HepG2 (cell line): ENCODE results near the gene KIF25. TPM values are rescaled to one million over a fixed set of nuclear protein-coding genes. Genes with fewer than 3 reads are reported as not detected.

Source experiments
- ATAC-seq: fragments of 200-7000 bp; cut with Tn5 transposase; 3 replicates; pipeline ENCODE4 v1.9.1; 2020; ENCODE audit warnings: mild to moderate bottlenecking, moderate library complexity
- BruUV-seq: library from RNA; stranded (reverse); fragments of 400-500 nt; replicated peaks from 2 replicates; lab custom pipeline; 2021; lab: Mats Ljungman, UMichigan
- CTCF ChIA-PET: fragments of 300-600 bp; formaldehyde crosslinking; extraction: SDS; loops from one replicate; lab custom pipeline; 2021; ENCODE audit warnings: low total read pairs, inconsistent platforms, low intra/inter-chr PET ratio; lab: Yijun Ruan, JAX
- POLR2A ChIA-PET: fragments of 350-600 bp; sonication (Branson Sonifier 250); formaldehyde crosslinking; loops from one replicate; lab custom pipeline; 2020; ENCODE audit warnings: antibody characterized with exemption, inconsistent platforms; lab: Yijun Ruan, JAX
- DNase-seq: peaks from one replicate; pipeline ENCODE4 v3.0.0-alpha.2; 2015; ENCODE audit warnings: low spot score
- FAIRE-seq: peaks from 3 replicates; lab custom pipeline; 2011; peaks lifted over from hg19 to GRCh38; lab: Jason Lieb, UNC
- H2AFZ ChIP-seq: one replicate; pipeline ENCODE4 v1.6.1; 2011; ENCODE audit warnings: low read length, inconsistent platforms
- H3K27ac ChIP-seq: fragments of 300-600 bp; 3 replicates; pipeline ENCODE4 v1.8.0; 2011; ENCODE audit warnings: mixed run types, mild to moderate bottlenecking, mixed read lengths, low read length, inconsistent platforms; ENCODE audit not compliant: insufficient read depth; ENCODE audit errors: extremely low read length
- H3K27me3 ChIP-seq, 2 experiments: fragments of 200-600 bp in 1 of 2; 2 replicates in 1 of 2; 3 replicates in 1 of 2; pipeline versions ENCODE4 v1.6.0 to v1.8.0; 2011; ENCODE audit warnings: low read length in 2 of 2, mild to moderate bottlenecking in 2 of 2, moderate library complexity in 2 of 2, inconsistent platforms in 1 of 2; ENCODE audit not compliant: insufficient read depth in 2 of 2, control insufficient read depth in 1 of 2
- H3K36me3 ChIP-seq, 2 experiments: fragments of 200-600 bp in 1 of 2; replicated peaks in 1 of 2; 2 replicates in 1 of 2; 3 replicates in 1 of 2; pipeline versions ENCODE4 v1.5.1 to v1.8.0; 2011; ENCODE audit warnings: low read length in 2 of 2, inconsistent platforms in 1 of 2; ENCODE audit not compliant: insufficient read depth in 2 of 2, control insufficient read depth in 1 of 2
- H3K4me1 ChIP-seq: 2 replicates; pipeline ENCODE4 v1.5.1; 2012; ENCODE audit warnings: low read length, inconsistent platforms; ENCODE audit not compliant: insufficient read depth
- H3K4me2 ChIP-seq: 2 replicates; pipeline ENCODE4 v1.6.0; 2011; ENCODE audit warnings: low read depth, low read length, inconsistent platforms
- H3K4me3 ChIP-seq, 3 experiments: fragments of 200-600 bp in 1 of 3; sonication (generic), shearing (Covaris generic) in 1 of 3; replicated peaks in 1 of 3; 2 replicates each; pipeline ENCODE4 v1.5.1; 2011 to 2016; ENCODE audit warnings: low read length in 3 of 3, inconsistent platforms in 2 of 3, low read depth in 2 of 3, mild to moderate bottlenecking in 2 of 3, control low read depth in 1 of 3, mixed read lengths in 1 of 3; ENCODE audit not compliant: insufficient read depth in 1 of 3
- H3K79me2 ChIP-seq: one replicate; pipeline ENCODE4 v1.6.1; 2011; ENCODE audit warnings: low read length, inconsistent platforms; ENCODE audit not compliant: insufficient read depth
- H3K9ac ChIP-seq: 2 replicates; pipeline ENCODE4 v1.6.0; 2011; ENCODE audit warnings: mild to moderate bottlenecking, low read depth, low read length, inconsistent platforms; ENCODE audit not compliant: insufficient read depth
- H3K9me3 ChIP-seq: 2 replicates; pipeline ENCODE4 v1.5.1; 2012; ENCODE audit warnings: mild to moderate bottlenecking, low read length
- H4K20me1 ChIP-seq: 2 replicates; pipeline ENCODE4 v1.6.0; 2011; ENCODE audit warnings: inconsistent platforms, mild to moderate bottlenecking, low read length, moderate library complexity; ENCODE audit not compliant: insufficient read depth
- ATAD3A ChIP-seq: sonication (generic); formaldehyde crosslinking; IDR thresholded peaks from 2 replicates; pipeline ENCODE4 v1.4.0; 2020; ENCODE audit warnings: missing genetic modification reagents
- ATF7-NPFF ChIP-seq: sonication (generic); formaldehyde crosslinking; IDR thresholded peaks from 2 replicates; pipeline ENCODE4 v1.8.1; 2023; ENCODE audit warnings: mild to moderate bottlenecking, low read depth, missing genetic modification reagents, moderate library complexity
- HMGA1 ChIP-seq: sonication (generic); formaldehyde crosslinking; conservative IDR thresholded peaks from 2 replicates; pipeline ENCODE4 v1.4.0; 2020; ENCODE audit warnings: missing genetic modification reagents
- HNF1B ChIP-seq: sonication (generic); formaldehyde crosslinking; IDR thresholded peaks from 2 replicates; pipeline ENCODE4 v1.5.1; 2020; ENCODE audit warnings: mild to moderate bottlenecking, moderate library complexity, missing genetic modification reagents
- ISX ChIP-seq: sonication (generic); formaldehyde crosslinking; conservative IDR thresholded peaks from 2 replicates; pipeline ENCODE4 v1.5.0; 2020; ENCODE audit warnings: missing genetic modification reagents
- POGK ChIP-seq: sonication (generic); formaldehyde crosslinking; conservative IDR thresholded peaks from 2 replicates; pipeline ENCODE4 v1.8.0; 2022; ENCODE audit warnings: mild to moderate bottlenecking, moderate library complexity, missing genetic modification reagents
- ZBTB25 ChIP-seq: IDR thresholded peaks from 2 replicates; pipeline ENCODE4 v1.6.1; 2018; ENCODE audit warnings: missing genetic modification reagents
- ZNF362 ChIP-seq: sonication (generic); formaldehyde crosslinking; IDR thresholded peaks from 2 replicates; pipeline ENCODE4 v1.4.0; 2020; ENCODE audit warnings: missing genetic modification reagents, mild to moderate bottlenecking, borderline replicate concordance
- ZNF512B ChIP-seq: sonication (generic); formaldehyde crosslinking; IDR thresholded peaks from 2 replicates; pipeline ENCODE4 v1.5.1; 2020; ENCODE audit warnings: missing genetic modification reagents, mild to moderate bottlenecking, borderline replicate concordance
- ZNF7 ChIP-seq: IDR thresholded peaks from 2 replicates; pipeline ENCODE4 v1.6.1; 2016; ENCODE audit warnings: missing biosample characterization, missing genetic modification reagents
- ZNF839 ChIP-seq: sonication (generic); formaldehyde crosslinking; IDR thresholded peaks from 2 replicates; pipeline ENCODE4 v1.4.0; 2020; ENCODE audit warnings: missing genetic modification reagents, mild to moderate bottlenecking, borderline replicate concordance
- WGBS: methylation state at CpG from one replicate; pipeline ENCODE4 v1.1.6; 2017; ENCODE audit warnings: low lambda C conversion rate; 5-methylcytosine and 5-hydroxymethylcytosine counted together
- in situ Hi-C: cut with HindIII; loops from 2 replicates; pipeline ENCODE4 v1.10.0; 2017; ENCODE audit warnings: low pct_unique_long_range_greater_than_20kb; ENCODE audit not compliant: extremely low pct_ligation_motif_present
- intact Hi-C: fragments of 100-400 bp; cut with micrococcal nuclease; formaldehyde crosslinking; loops from one replicate; pipeline ENCODE4 v1.10.0; 2022; ENCODE audit not compliant: unreplicated experiment
- polyA plus RNA-seq, 8 experiments: library from polyadenylated mRNA; depleted of rRNA in 3 of 8; stranded (reverse) in 7 of 8; unstranded in 1 of 8; fragments of >200 nt; fragmentation: Illumina TruSeq in 4 of 8; extraction: Trizol in 4 of 8; gene quantifications; 2 replicates each; pipeline versions ENCODE4 v1.2.1 to v1.2.3, GENCODE V29; 2011 to 2016; ENCODE audit warnings: low read depth in 4 of 8, missing spikeins in 1 of 8, mixed read lengths in 1 of 8; ENCODE audit not compliant: insufficient read depth in 1 of 8
- total RNA-seq, 5 experiments: library from RNA; depleted of rRNA; stranded (reverse); fragments of >200 nt; fragmentation: Illumina TruSeq; extraction: Trizol; gene quantifications; 2 replicates each; pipeline ENCODE4 v1.2.3, GENCODE V29; 2016; ENCODE audit warnings: low read depth in 1 of 5

KIF25 gene
- total and polyA plus RNA-seq, 2 of the 13 experiments (the other 11 are each of a cell fraction or from before 2014, with no cell fraction given): not detected

- TF ChIP-seq POGK (CRISPR knock-in tag): no peak
- no peak for TF ChIP-seq ZBTB25 (CRISPR knock-in tag)
- TF ChIP-seq ATF7-NPFF (CRISPR knock-in tag): no peak
- TF ChIP-seq ATAD3A (CRISPR knock-in tag): no peak
- no peak for TF ChIP-seq ZNF7 (CRISPR knock-in tag)
- TF ChIP-seq, all 625 proteins: peak for 0
Observed at GRCh38 chr6:168002804-168003203, 5.3 kb downstream of the KIF25 start (continued).

- no peak overlapping the region for H3K27ac ChIP-seq
- H3K4me2 ChIP-seq: no peak overlapping the region
- WGBS: 51% methylated on average over 7 of the region's 7 CpGs
- no peak for DNase-seq
- intact Hi-C loops: no loop called here
- no TSS peak for BruUV-seq
- H3K9me3 ChIP-seq: no peaks in the 10 kb centered on the region
- H4K20me1 ChIP-seq: no peaks in the 10 kb centered on the region
- H2AFZ ChIP-seq: no peak overlapping the region
- H3K4me3 ChIP-seq: no peak overlapping the region
- ChIA-PET POLR2A (no interaction called here), CTCF (no interaction called here)
- FAIRE-seq: no peak
- H3K79me2 ChIP-seq: no peaks in the 10 kb centered on the region
- no peaks in the 10 kb centered on the region for H3K4me1 ChIP-seq
- in situ Hi-C loops: no loop called here
- no peak overlapping the region for H3K9ac ChIP-seq
- peaks cover 0 to 29% of the 10 kb centered on the region in 2 experiments; a peak in 4 of 5 replicates for H3K27me3 ChIP-seq
- H3K36me3 ChIP-seq: no peaks in the 10 kb centered on the region
- no peak for ATAC-seq
- no peak for TF ChIP-seq HNF1B
- no peak for TF ChIP-seq HMGA1
- no peak for TF ChIP-seq ZNF362 (CRISPR knock-in tag)
- no peak for TF ChIP-seq ZNF512B
- TF ChIP-seq ISX (CRISPR knock-in tag): no peak
- TF ChIP-seq ZNF839 (CRISPR knock-in tag): no peak
Observed at GRCh38 chr6:168004023-168004422, 6.6 kb downstream of the KIF25 start.
